ENCODE data around the gene FAM153A.
"Not testable (repeated sequence)": the region's sequence is repeated elsewhere in the genome, so short reads cannot be mapped to it uniquely, and the experiment has no call there.

FAM153A gene

GRCh38 chr5:177724858-177725257, 57.8 kb downstream of the FAM153A start:
- not testable (repeated sequence) for DNase-seq (ENCODE audit: low read depth)

DNA sequence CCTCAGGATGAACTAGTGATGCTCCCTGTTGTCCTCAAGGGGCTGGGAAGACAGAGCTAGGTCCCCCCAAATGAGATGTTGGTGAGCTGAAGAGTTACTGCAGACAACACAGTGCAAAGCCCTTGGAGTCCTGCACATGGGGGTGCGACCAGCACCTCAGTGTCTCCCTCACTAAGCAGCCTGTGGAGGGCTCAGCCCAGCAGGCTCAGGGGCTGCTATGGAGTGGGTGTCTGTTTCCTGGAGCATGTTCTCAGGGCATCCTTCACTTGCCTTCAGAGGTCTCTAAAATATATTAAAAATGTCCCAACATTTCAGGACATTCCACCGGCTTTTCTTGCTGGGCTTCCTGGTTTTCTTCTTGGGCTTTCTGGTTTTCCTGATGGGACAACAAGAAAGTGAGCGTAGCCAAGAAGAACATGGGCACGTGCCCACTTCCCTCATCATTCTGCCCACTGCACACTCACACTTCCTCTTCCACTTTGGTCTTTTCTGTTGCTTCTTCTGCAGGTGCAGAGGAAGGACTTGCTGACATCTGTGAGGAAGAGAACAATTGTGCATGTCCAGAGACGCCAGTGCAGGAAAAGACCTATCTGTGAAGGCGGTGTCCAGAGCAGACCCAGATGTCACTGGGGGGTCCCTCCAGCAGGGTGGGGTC, 58.7 kb downstream of the FAM153A start:
- not testable (repeated sequence) for DNase-seq (ENCODE audit: low read depth)

DNA sequence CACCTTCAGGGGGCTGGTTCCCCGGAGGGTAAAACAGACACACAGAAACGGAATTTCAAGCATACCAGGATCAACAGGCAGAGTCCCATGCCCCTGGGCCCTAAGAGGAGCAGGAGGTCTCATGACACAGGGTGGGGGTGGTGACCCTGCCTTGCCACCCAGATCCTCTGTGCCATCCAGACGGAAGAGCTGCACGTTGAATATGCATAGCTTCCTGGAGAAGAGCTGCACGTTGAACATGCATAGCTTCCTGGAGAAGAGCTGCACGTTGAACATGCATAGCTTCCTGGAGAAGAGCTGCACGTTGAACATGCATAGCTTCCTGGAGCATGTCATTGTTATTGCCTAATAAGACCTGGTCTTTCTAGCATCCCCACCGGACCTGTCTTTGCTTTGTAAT, 59.9 kb downstream of the FAM153A start:
- DNase-seq (ENCODE audit: low read depth): not testable (repeated sequence)

DNA sequence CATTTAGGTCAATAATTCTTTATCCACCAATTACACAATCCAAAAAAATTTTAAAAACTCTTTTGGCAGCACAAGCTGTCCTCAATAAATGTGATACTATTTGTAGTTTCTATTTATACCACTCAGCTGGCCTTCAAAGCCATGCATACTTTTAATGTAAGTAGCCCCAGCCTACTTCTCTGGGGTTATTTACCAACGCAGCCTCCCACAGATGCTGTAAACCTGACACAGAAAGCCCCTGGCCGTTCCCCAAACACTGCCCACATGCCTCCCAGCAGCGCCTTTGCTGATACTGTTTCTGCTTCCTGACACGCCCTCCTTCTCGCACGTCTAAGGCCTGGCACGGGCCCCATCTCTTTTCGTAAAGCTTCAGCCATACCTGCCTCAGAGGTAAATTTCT, 62.7 kb downstream of the FAM153A start:
- DNase-seq (ENCODE audit: low read depth): not testable (repeated sequence)

DNA sequence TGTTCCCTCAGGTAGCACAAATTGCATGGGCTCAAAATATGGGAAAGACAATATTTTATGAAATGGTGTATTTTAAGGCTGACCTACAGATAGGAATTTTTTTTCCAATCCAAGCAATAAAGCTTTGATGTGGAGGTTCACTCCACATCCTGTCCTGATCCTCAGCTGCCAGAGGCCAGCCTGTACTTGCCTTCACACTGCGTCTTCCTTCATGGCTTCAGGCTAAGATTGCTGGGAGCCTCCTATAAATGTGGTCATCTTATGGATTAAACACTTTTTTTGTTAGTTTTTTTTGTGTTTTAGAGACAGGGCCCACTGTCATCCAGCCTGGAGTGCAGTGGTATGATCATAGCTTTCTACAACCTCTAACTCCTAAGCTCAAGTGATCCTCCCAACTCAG, 67.3 kb downstream of the FAM153A start:
- DNase-seq (ENCODE audit: low read depth): not testable (repeated sequence)

DNA sequence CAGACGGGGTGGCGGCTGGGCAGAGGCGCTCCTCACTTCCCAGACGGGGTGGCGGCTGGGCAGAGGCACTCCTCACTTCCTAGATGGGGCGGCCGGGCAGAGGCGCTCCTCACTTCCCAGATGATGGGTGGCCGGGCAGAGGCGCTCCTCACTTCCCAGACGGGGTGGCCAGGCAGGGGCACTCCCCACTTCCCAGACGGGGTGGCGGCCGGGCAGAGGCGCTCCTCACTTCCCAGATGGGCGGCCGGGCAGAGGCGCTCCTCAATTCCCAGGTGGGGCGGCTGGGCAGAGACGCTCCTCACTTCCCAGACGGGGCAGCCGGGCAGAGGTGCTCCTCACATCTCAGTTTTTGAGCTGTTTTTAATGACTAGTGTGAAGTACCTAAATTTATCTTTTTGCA, 86.6 kb downstream of the FAM153A start:
- not testable (repeated sequence) for DNase-seq (ENCODE audit: low read depth)

GRCh38 chr5:177695356-177695930, 87.3 kb downstream of the FAM153A start:
- DNase-seq (ENCODE audit: low read depth): not testable (repeated sequence)

DNA sequence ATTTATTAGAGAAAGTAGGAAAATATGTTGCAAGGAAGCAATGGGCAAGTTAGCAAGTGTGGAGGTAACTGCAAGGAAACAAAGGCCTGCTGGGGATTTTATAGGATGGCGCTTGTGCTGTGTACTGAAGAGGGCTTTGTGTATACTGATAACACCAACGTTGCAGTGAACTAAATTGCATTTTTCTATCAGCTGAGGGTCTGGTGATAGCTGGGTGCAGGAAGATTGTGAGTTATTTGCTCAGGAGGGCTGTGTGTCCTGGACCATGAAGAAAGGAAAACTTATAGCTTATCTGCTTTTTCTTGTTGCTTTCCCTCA, 88.2 kb downstream of the FAM153A start:
- DNase-seq (ENCODE audit: low read depth): not testable (repeated sequence)

GRCh38 chr5:177693671-177694517, 88.8 kb downstream of the FAM153A start:
- DNase-seq (ENCODE audit: low read depth): not testable (repeated sequence)

DNA sequence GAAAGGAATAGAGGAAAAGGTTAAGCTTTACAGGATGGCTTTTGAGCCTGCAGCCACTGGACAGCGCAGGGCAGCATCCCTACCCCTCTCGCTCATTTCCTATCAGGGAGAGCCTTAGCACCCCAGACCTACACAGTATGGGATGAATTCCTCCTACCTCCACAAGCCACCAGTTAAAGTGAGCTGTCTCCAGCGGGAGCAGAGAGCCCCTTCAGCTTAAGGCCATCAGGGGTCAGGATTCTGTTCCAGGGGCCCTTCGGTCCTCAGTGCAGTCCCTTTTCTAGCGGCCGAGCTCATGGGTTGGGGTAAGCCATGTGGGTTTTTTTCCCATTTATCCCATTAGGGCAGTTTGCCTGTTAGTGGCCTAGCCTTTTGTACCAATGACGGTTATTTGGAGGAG, 89.7 kb downstream of the FAM153A start:
- not testable (repeated sequence) for DNase-seq (ENCODE audit: low read depth)

GRCh38 chr5:177692507-177692906, 90.2 kb downstream of the FAM153A start:
- not testable (repeated sequence) for DNase-seq (ENCODE audit: low read depth)

DNA sequence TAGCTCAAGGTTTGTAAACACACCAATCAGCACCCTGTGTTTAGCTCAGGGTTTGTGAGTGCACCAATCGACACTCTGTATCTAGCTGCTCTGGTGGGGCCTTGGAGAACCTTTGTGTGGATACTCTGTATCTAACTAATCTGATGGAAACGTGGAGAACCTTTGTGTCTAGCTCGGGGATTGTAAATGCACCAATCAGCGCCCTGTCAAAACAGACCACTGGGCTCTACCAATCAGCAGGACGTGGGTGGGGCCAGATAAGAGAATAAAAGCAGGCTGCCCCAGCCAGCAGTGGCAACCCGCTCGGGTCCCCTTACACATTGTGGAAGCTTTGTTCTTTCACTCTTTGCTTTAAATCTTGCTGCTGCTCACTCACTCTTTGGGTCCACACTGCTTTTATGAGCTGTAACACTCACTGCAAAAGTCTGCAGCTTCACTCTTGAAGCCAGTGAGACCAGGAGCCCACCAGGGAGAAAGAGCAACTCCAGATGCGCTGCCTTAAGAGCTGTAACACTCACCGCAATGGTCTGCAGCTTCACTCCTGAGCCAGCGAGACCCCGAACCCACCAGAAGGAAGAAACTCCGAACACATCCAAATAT, 93.6 kb downstream of the FAM153A start:
- DNase-seq (ENCODE audit: low read depth): not testable (repeated sequence)

DNA sequence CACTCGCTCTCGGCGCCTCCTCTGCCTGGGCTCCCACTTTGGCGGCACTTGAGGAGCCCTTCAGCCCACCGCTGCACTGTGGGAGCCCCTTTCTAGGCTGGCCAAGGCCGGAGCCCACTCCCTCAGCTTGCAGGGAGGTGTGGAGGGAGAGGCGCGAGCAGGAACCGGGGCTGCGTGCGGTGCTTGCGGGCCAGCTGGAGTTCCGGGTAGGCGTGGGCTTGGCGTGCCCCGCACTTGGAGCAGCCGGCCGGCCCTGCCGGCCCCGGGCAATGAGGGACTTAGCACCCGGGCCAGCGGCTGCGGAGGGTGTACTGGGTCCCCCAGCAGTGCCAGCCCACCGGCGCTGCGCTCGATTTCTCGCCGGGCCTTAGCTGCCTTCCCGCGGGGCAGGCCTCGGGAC, 94.6 kb downstream of the FAM153A start:
- not testable (repeated sequence) for DNase-seq (ENCODE audit: low read depth)

DNA sequence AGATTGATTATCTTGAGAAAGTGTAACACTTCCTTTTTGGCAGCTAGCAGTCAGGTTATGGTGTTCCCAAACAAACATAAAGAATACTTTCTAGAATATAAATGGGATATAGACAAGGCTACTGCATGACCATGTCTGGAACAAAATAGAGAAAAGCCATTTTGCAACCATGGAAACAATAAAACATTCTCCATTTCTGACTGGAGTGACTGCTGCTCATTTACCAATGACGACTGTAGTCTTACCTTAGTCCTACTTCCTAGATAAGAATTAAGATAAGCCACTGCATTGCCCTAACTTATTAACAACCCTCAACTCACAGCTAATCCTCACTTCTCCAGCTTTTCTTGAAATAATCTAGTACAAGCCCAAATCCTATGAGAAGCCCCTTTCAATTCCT, 100.8 kb downstream of the FAM153A start:
- DNase-seq (ENCODE audit: low read depth): not testable (repeated sequence)
